NT2/D1 (cell line): ENCODE data around the gene FAM124A.

ENCODE experiments used
- SUZ12 ChIP-seq: IDR thresholded peaks from 2 replicates; pipeline ENCODE4 v1.6.1; 2011; ENCODE audit not compliant: insufficient read length, insufficient read depth; ENCODE audit errors: extremely low read depth
- YY1 ChIP-seq: IDR thresholded peaks from 2 replicates; pipeline ENCODE4 v1.6.1; 2011; ENCODE audit not compliant: insufficient read length, insufficient read depth
- ZNF274 ChIP-seq: IDR thresholded peaks from 2 replicates; pipeline ENCODE4 v1.6.1; 2011; ENCODE audit warnings: mild to moderate bottlenecking, low read depth, low read length

DNA sequence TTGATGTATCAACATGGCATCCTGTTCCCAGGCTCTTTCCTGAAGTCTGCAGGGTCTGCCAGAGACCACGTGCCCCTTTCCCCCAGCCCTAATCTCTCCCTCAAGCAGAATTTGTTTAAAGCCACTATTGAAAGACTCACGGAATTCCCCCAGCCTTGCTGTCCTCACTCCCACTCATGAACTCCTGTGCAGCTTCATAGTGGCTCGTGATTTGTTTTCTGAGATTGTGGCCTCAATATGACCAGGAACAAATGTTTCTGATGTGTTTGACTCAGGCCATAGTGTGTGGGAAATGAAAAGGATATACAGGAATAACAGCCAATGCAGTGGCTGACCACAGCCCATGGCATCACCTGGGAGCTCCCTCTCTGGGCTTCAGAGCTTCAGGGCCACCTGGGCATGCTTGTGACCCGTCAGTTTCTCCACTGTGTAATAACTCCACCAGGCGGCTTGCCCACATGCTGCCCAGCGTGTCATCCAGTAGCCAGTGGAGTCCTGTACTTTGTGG is 109.2 kb downstream of the FAM124A start:
- TF ChIP-seq ZNF274 (no peak), YY1 (no peak), SUZ12 (no peak)
